Stimulated activated CD8-positive, alpha-beta memory T cell treated with anti-CD3 and anti-CD28 coated beads, Interleukin-15, amount 100 ng/mL, for 4 hours (primary cell): ENCODE results near the gene SVBP.

Experiments
- DNase-seq, 2 donors: peaks; one replicate each; pipeline ENCODE4 v3.0.0-alpha.2; 2020; ENCODE audit warnings: low read depth in 2 of 2

Gene SVBP

DNA sequence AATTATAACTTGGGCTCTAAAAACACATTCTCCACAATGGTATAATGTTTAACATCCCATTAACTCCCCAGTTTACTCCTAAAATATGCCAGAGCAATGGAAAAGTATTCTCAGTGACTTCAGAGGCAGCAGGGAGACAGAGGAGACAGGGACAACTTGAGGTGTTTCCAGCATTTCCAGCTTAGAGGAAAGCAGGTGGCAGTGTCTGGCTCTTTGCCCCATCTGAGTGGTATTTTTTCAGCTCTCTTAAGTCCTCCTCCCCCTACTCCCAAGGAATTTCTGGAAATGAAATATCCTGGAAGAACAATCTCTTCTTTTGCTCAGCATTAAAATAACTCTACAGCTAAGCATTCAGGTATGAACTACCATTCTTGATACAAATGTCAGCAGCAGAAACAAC lies 11.0 kb downstream of the SVBP start:
- no peak for DNase-seq

GRCh38 chr1:42801832-42802473 lies 15.2 kb downstream of the SVBP start:
- no peak for DNase-seq

- DNase-seq, result no peak
Measured at GRCh38 chr1:42797979-42798378, 19.2 kb downstream of the SVBP start.

DNA sequence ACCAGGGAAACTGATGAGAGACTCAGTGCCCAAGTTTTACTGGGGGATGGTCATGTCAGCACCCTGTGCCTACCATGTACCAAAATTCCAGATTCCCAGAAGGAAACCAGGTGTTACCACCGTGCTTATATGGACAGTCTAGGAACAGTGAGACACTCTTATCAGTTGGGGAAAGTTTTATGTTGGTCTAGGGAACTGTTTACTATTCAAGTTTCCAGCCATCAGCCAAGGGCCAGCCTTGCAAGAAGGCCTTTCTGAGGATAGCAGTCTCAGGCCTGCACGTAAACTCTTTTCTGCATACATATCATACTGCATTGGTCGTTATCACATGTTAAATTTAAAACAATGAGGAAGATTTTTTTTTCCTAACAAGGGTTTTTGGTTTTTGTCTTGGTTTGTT lies 19.8 kb downstream of the SVBP start:
- no peak for DNase-seq

DNA sequence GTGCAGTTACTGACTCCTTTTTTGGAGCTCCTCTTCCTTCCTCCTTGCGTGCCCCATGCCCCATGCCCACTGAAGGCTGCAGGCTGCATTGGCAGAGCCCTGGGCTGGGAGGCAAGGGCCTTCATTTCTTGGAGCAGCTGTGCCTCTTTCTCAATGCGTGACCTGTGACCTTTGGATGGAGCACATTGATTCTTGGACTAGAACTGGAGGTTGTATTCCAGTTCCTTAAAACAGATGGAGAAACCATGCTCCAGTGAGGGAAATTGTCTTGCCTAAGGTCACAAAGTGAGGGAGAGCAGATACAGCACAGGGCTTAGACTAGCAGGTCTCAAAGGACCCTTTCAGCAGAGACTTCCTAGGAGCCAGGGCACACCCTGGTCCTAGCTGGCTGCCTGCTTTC lies 23.4 kb downstream of the SVBP start:
- no peak for DNase-seq

DNA sequence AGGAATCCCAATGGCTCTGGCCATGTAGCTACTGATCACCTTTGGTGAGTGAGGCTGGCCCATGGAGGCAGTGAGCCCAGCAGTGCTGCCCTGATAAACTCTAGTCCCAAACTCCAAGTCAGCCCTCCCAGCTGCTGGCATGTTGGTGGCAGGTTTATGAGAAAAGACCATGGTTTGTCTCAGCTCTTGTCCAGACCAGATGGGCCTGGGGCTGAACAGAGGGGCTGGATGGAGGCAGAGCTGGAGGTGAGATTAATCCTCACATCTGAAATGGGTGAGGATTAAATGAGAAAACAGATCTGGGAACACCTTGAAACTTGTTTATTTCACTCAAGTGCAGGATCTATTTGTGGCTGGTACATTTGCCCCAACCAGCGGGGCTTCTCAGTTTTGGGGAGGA lies 29.2 kb downstream of the SVBP start:
- no peak for DNase-seq

- no peak for DNase-seq
Measured at GRCh38 chr1:42786097-42786496, 31.1 kb downstream of the SVBP start.

DNA sequence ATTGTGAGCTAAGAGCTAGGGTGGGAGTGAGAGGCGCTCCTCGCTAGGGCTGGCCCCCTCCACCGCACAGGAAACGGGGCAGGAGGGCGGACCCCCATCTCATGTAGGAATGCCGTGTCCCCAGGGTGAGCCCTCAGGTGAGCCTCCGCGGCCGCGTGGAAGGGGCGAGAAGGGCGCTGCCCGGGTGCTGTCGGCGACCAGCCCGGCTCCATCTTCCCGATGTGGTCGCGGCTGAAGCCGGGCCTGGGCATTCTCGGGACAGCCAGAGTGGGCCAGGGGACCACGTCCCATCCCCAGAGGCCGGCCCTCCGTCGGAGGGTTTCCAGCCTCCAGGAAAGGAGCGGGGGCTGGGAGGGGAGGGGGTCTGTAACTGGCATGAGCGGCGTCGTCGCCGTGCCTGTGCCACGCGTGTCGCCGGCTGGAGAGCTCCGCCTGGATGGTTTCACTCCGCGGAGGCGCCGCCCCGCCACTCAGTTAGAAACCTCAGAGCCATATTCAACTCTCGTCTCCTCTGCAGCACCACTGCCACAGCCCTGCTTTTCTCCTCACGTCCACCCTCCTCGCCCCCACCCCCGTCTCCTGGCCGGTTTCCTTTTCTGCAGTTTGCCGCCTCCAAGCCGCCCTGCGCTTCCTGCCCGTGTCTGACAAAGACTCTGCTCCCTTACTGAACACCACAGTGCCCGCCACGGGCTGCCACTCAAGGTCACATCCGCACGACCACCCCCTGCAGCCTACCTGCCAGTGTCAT lies 32.1 kb downstream of the SVBP start, which contains the start of gene TMEM269:
TMEM269 (plus strand) TSS at position 46 of the 748 bp plus-strand sequence. CDS start 4,903 bp downstream, outside the sequence.
- peak; percentile 5 to 8 for DNase-seq

GRCh38 chr1:42784547-42784945 lies 32.7 kb downstream of the SVBP start:
- no peak for DNase-seq

DNA sequence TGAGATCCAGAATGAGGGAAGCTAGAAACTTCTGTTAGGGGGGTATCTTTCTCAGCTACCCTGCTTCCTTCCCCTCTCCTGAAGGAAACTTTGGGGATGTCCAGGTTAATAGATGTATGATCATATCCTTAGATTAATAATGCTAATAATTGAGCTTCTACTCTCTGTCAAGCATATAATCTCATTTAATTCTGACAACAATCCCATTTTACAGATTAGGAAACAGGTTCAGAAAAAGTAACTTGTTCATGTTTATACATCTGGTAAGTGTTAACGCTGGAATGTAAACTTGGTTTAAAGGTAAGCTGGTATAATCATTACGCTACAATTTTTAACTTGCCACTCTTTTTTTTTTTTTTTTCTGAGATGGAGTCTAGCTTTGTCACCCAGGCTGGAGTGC lies 34.1 kb downstream of the SVBP start:
- DNase-seq, result no peak

GRCh38 chr1:42780176-42780575 lies 37.0 kb downstream of the SVBP start:
- DNase-seq, result no peak

DNA sequence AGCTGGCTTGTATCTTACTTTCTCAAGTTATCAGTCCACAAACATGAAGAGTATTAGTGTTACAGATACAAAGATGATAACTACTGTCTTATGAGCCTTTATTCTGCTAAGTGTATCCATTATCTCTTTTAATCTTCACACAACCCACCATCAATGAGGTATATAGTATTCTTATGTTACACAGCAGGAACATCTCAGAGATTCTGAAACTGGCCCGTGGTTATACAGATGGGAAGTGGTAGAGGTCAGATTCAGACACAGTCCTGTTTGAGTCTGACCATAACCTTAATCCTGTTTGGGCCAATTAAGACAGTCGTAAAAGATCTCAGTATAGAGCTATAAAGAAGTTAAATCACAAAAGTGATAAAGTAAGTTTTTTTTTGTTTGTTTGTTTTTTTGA lies 37.5 kb downstream of the SVBP start:
- DNase-seq, result no peak

DNA sequence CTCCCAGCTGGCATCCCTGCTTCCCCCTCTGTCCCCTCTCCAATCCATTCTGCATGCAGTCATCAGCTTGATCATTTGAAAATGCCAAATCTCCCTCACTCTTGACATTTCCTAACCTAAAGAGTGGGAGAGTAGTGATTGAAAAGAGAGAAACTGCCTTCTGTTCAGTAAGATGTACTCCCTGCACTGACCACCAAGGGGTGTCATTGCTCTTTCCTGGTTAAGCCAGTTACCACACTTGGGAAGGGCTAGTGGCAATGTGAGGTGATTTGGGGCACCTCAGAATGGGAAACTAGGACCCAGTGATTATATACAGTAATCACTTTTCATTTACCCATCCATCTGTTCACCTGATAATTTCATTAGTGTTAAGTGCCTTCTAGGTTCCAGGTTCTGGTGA lies 39.3 kb downstream of the SVBP start:
- DNase-seq, result no peak

DNA sequence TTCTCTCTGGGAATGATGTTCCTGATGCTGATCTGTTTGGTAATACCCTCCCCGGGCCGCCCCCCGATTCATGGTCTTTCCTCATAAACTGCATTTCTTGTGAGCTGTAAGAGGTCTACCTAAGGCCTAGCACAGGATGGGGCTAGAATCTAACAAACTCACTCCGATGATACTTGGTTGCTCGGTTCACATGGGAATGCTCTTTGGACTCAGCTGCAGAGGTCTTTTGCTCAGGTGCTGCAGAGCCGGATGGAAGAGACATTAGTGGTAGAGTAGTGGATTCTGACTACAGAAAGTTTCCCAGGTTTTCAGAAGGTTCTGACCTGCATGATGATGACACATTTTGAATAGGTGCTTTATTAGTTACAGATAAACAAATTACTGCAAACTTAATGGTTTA lies 40.7 kb downstream of the SVBP start:
- DNase-seq, result no peak

- DNase-seq, result no peak
Measured at GRCh38 chr1:42774928-42775526, 42.2 kb downstream of the SVBP start.

- no peak for DNase-seq
Measured at GRCh38 chr1:42773420-42773819, 43.8 kb downstream of the SVBP start.

DNA sequence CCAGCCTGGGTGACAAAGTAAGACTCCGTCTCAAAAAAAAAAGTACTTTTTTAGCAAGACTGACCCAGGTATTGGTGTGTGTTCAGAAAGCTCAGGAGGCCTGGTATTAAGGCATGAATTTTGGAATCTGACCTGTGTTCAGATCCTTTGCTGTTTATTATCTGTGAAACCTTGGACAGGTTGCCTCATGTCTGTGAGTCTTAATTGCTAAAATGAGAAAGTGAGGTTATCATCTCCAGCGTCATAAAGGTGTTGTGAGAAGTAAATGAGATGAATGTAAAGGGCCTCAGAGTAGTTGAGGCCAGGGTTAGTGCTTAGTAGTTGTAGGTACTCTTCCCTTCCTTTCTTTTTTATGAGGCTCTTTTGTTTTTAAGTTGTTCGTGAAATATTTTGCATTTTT lies 47.4 kb downstream of the SVBP start:
- no peak for DNase-seq

DNA sequence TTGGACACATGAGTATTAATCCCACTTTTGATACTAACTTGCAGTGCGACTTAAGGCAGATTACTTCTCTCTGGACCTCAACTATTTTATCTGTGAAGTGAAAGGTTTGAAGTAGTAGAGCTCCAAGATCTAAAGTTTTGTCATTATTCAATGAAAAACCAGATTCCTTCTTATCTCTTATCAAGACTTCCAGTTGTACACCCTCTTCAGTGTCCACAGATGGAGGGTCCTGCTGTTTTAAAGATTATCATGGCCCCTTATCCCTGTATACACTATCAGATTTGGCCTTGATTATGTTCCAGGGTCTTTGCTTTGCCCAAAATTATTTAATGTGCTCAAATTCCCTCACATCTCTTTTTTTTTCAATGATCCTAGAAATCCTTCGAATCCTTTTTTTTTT lies 49.0 kb downstream of the SVBP start:
- no peak for DNase-seq

GRCh38 chr1:42767510-42768000 lies 49.6 kb downstream of the SVBP start:
- no peak for DNase-seq

DNA sequence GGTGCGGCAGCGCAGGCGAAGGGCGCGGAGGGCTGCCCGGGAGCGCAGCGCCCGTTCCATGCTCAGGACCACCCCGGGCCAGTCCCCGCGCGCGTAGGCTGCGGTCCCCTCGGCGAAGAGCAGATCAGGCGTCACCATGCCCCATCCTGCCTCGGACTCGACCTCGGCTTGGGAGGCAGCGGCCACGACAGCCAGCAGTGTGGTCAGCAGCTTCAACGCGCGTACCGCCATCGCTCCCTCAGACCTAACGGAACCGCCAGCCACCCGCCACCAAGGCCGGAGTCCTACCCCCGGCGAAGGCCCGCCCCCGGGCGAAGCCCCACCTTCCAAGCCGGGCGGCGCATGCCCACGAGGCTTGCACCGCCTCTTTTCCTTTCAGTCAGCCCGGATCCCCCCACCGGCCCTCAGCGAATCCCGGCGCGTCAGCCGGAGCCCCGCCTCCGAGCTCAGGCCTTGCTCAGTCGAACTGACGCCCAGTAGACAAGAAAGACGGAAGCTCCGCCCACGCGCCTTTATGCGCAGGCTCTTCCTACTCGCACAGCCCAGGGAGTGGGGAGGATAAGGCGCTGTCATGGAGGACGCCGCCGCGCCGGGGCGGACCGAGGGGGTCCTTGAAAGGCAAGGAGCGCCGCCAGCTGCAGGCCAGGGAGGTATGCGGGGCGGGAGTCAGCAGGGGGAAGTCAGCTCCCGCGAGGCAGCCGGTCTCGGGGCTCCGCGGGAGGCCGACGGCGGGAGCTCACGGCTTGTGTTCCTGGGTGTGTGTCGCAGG lies 50.3 kb downstream of the SVBP start, which contains the start of the genes C1orf50 and P3H1:
C1orf50 (plus strand) TSS at position 509 of the 769 bp plus-strand sequence; CDS start at position 572, 63 bp downstream.
P3H1 (minus strand) TSS at position 288 of the 769 bp plus-strand sequence; CDS start at position 231, 57 bp downstream.
- peak; percentile 100 for DNase-seq

DNA sequence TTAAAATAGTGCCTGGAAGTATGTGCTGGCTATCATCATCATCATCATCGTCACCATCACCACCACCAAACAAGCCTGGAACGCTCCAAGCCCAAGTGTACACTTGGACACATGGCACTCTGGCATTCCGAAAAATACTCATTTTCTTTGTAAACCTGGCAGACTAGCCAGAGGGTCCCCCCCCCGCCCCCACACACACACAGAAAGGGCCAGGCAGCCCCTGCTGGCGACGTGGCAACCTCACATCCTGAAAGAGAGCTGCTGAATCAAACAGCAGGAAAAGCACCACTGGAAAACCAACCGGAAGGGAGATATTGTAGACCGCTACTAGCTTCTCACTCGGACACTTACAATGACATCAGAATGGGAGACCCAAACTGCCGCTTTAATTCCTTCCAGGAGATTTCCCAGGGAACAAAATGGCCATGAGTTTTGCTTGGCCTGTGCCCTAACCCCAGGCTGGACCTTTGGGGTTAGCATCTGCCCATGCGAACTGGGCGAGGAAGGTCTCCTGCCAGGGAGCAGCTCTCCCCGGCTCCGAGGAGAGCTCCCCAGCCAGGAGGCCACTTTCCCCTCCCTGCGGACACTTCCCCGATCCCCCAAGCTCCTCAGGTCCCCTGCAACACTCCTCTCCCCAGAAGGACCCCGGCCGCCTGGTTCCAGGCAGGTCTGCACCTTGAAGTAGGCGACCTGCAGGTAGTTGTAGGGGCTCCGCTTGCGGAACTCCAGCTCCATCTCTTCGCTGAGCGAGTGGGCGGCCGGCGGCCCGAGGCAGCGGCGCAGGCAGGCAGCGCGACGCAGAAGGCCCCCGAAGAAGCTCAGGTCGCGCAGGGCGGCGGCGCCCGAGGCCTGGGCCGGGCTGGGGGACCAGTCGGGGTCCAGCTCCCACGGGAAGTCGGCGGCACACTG lies 51.1 kb downstream of the SVBP start:
- DNase-seq, result peak; percentile 10 to 37
